Mucosa of gallbladder (tissue), 1 donor: ENCODE results near the gene OVOL2. TPM values are rescaled to one million over a fixed set of nuclear protein-coding genes. Genes with fewer than 3 reads are reported as not detected.

Source experiments
- DNase-seq: peaks from one replicate; pipeline ENCODE4 v3.0.0-alpha.2; 2020; ENCODE audit warnings: low spot score
- total RNA-seq: library from RNA; stranded (reverse); gene quantifications from one replicate; pipeline ENCODE4 v1.2.1, GENCODE V29; 2021
- donor health status: DM: no; HTN: no; CAD: no.

Gene OVOL2
- total RNA-seq, 1 donor from 2014 or later, result 11.1 TPM

GRCh38 chr20:18012901-18013300 lies 44.8 kb downstream of the OVOL2 start:
- no peak for DNase-seq

GRCh38 chr20:18011951-18012645 lies 45.6 kb downstream of the OVOL2 start:
- no peak for DNase-seq

GRCh38 chr20:18011482-18011881 lies 46.2 kb downstream of the OVOL2 start:
- no peak for DNase-seq

- no peak for DNase-seq
Observed at GRCh38 chr20:18009116-18009515, 48.6 kb downstream of the OVOL2 start.

GRCh38 chr20:18007534-18008292 lies 50.0 kb downstream of the OVOL2 start:
- peak; percentile 23 for DNase-seq

GRCh38 chr20:18006684-18007083 lies 51.0 kb downstream of the OVOL2 start:
- no peak for DNase-seq

GRCh38 chr20:18005990-18006364 lies 51.7 kb downstream of the OVOL2 start:
- DNase-seq, result no peak

- no peak for DNase-seq
Observed at GRCh38 chr20:18005170-18005989, 52.3 kb downstream of the OVOL2 start.

GRCh38 chr20:18004384-18005031 lies 53.2 kb downstream of the OVOL2 start:
- DNase-seq, result no peak

GRCh38 chr20:18003897-18004296 lies 53.8 kb downstream of the OVOL2 start:
- no peak for DNase-seq

- DNase-seq, result peak; percentile 65
Observed at GRCh38 chr20:18001131-18001921, 56.4 kb downstream of the OVOL2 start.

- DNase-seq, result no peak
Observed at GRCh38 chr20:17999566-17999965, 58.1 kb downstream of the OVOL2 start.

- no peak for DNase-seq
Observed at GRCh38 chr20:17998446-17998845, 59.3 kb downstream of the OVOL2 start.

- DNase-seq, result peak; percentile 44
Observed at GRCh38 chr20:17995967-17996819, 61.5 kb downstream of the OVOL2 start.

GRCh38 chr20:17993546-17993945 lies 64.2 kb downstream of the OVOL2 start:
- no peak for DNase-seq

GRCh38 chr20:17992847-17993513 lies 64.7 kb downstream of the OVOL2 start:
- no peak for DNase-seq

GRCh38 chr20:17992224-17992637 lies 65.5 kb downstream of the OVOL2 start:
- no peak for DNase-seq

- DNase-seq, result no peak
Observed at GRCh38 chr20:17990278-17990972, 67.3 kb downstream of the OVOL2 start.

- DNase-seq, result no peak
Observed at GRCh38 chr20:17987988-17988387, 69.7 kb downstream of the OVOL2 start.
